Activated CD4-positive, alpha-beta T cell treated with anti-CD3 and anti-CD28 coated beads, Interleukin-2, amount 10 ng/mL, durations not matched to agents 24 days and 14 days (primary cell): ENCODE data around the gene DCBLD2. TPM values are rescaled to one million over a fixed set of nuclear protein-coding genes. Genes with fewer than 3 reads are reported as not detected.

ENCODE experiments used
- DNase-seq: peaks from one replicate; pipeline ENCODE4 v3.0.0; 2022
- H3K27ac Mint-ChIP-seq: one replicate; pipeline ENCODE4 v1.8.0; 2022; ENCODE audit warnings: mild to moderate bottlenecking, mixed read lengths
- H3K27me3 Mint-ChIP-seq: one replicate; pipeline ENCODE4 v1.8.0; 2022; ENCODE audit warnings: mixed read lengths
- H3K36me3 Mint-ChIP-seq: one replicate; pipeline ENCODE4 v1.8.0; 2022; ENCODE audit warnings: low read depth, mild to moderate bottlenecking, mixed read lengths
- H3K4me1 Mint-ChIP-seq: one replicate; pipeline ENCODE4 v1.8.0; 2021; ENCODE audit warnings: mixed read lengths
- H3K4me3 Mint-ChIP-seq: one replicate; pipeline ENCODE4 v1.8.0; 2022; ENCODE audit warnings: mild to moderate bottlenecking, moderate library complexity, mixed read lengths
- H3K9me3 Mint-ChIP-seq: one replicate; pipeline ENCODE4 v1.8.0; 2021; ENCODE audit warnings: mixed read lengths
- intact Hi-C: fragments of 100-400 bp; cut with micrococcal nuclease; formaldehyde crosslinking; loops from one replicate; pipeline ENCODE4 v1.15.1; 2023
- total RNA-seq: library from RNA; stranded (reverse); gene quantifications from 2 replicates; pipeline ENCODE4 v1.2.3, GENCODE V29; 2022

Gene DCBLD2
- total RNA-seq, 1 donor from 2014 or later: 2.7 TPM

DNA sequence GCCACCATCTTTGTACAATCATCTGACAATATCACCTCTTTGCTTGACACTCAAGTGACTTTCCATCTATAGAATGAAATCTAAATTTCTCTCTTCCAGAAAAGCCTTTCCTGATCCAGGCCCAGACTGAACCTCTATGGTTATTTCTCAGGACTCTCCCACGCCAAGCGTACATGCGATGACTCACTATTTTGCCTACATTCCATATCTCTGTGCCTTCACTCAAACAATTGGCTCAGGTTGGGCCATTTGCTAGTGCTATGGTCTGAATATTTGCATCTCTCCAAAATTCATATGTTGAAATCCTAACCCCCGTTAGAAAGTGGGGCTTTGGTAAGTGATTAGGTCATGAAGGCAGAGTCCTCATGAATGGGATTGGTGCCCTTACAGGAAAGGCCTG is 94.5 kb downstream of the DCBLD2 start:
- no peaks in the 10 kb centered on the region for H3K9me3 Mint-ChIP-seq
- no peaks in the 10 kb centered on the region for H3K27me3 Mint-ChIP-seq
- H3K36me3 Mint-ChIP-seq: no peaks in the 10 kb centered on the region
- no peak overlapping the region for H3K27ac Mint-ChIP-seq
- no peak for DNase-seq
- intact Hi-C loops: no loop called here
- peaks cover 4% of the 10 kb centered on the region for H3K4me1 Mint-ChIP-seq
- no peak overlapping the region for H3K4me3 Mint-ChIP-seq

DNA sequence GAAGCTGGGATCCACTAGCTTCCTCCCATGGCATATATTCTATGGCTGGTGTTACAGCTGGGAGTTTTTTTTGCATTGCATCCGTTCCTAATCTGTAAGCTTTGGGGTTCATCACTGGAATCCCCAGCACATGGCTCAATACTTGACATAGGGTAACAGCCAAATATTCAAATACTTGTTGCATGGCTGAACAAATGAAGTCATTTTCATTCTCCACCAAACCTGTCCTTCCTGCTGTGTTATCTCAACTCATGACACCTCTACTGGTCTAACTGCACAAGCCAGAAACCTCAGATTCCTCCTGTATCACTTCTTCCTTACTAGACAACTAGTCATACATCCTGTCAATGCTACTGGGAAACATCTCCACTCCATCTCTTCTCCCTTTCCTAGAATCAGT is 95.0 kb downstream of the DCBLD2 start:
- Mint-ChIP-seq H3K9me3 (no peaks in the 10 kb centered on the region), H3K4me3 (no peak overlapping the region), H3K27me3 (no peaks in the 10 kb centered on the region), H3K27ac (no peak overlapping the region), H3K4me1 (peaks cover 4% of the 10 kb centered on the region), H3K36me3 (no peaks in the 10 kb centered on the region)
- intact Hi-C loops: no loop called here
- DNase-seq: no peak

GRCh38 chr3:98805571-98805970 is 95.9 kb downstream of the DCBLD2 start:
- DNase-seq: no peak
- H3K27ac Mint-ChIP-seq: no peak overlapping the region
- H3K27me3 Mint-ChIP-seq: no peaks in the 10 kb centered on the region
- no peak overlapping the region for H3K4me3 Mint-ChIP-seq
- peaks cover 4% of the 10 kb centered on the region for H3K4me1 Mint-ChIP-seq
- H3K36me3 Mint-ChIP-seq: no peaks in the 10 kb centered on the region
- intact Hi-C loops: no loop called here
- H3K9me3 Mint-ChIP-seq: no peaks in the 10 kb centered on the region

DNA sequence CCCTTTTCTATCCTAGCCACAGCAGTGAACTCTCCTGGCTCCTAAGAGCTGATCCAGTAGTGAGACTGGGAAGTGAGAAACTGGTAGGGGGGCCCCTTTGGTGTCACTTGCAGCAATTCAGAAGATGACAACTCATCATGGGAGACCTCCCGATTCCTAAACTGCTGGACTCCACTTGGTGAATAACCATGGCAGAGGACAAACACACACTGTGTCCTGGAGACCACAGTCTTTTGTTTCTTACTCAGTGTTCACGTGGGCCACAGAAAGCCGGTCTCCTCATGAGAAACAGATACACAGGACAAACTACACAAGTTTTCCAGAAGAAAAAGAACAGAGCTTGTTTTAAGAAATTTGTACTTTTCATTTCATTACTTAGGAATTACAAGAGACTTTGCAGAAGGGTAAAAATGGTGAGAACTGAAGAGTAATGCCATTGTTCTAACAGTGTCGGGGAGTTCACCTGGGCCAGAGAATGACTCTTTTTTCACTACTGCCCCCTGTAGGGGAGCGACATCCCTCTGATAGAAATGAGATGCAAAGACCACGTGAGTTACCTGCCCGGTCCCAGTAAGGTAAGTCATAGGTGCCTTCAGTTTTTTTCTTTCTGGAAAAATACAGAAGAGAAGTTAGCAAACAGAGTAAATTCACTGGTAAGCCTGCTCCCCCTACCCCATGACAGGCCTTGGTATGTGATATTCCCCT is 100.3 kb downstream of the DCBLD2 start:
- Mint-ChIP-seq H3K36me3 (no peaks in the 10 kb centered on the region), H3K4me1 (no peaks in the 10 kb centered on the region), H3K27me3 (no peaks in the 10 kb centered on the region), H3K4me3 (no peak overlapping the region), H3K9me3 (no peaks in the 10 kb centered on the region), H3K27ac (no peak overlapping the region)
- DNase-seq: no peak
- intact Hi-C loops: no loop called here

DNA sequence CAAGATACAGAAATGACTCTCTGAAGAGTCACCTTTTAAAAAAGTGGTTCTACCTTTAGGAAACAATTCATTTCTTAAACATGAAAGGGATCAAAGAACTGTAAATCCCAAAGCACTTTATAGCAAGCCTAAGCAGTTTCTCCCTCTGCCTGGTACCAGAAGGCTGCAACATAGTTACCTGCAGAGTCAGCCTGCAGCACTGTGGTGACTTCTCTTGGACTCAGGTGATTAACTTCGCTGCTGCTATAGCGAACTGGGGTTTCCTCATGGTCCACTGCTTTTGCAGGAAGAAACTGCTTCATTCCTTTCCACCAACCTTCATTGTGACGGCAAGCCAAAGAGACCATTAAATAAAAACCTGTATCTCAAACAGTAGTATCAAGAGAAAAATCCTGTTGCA is 101.1 kb downstream of the DCBLD2 start:
- Mint-ChIP-seq H3K4me3 (no peak overlapping the region), H3K27ac (no peak overlapping the region), H3K9me3 (no peaks in the 10 kb centered on the region), H3K36me3 (no peaks in the 10 kb centered on the region), H3K4me1 (no peaks in the 10 kb centered on the region), H3K27me3 (no peaks in the 10 kb centered on the region)
- no peak for DNase-seq
- intact Hi-C loops: no loop called here

GRCh38 chr3:98799479-98799878 is 102.0 kb downstream of the DCBLD2 start:
- H3K27me3 Mint-ChIP-seq: no peaks in the 10 kb centered on the region
- H3K4me3 Mint-ChIP-seq: no peak overlapping the region
- no peak for DNase-seq
- no peak overlapping the region for H3K27ac Mint-ChIP-seq
- no peaks in the 10 kb centered on the region for H3K9me3 Mint-ChIP-seq
- no peaks in the 10 kb centered on the region for H3K36me3 Mint-ChIP-seq
- no peaks in the 10 kb centered on the region for H3K4me1 Mint-ChIP-seq
- intact Hi-C loops: no loop called here

- DNase-seq: no peak
- Mint-ChIP-seq H3K27ac (no peak overlapping the region), H3K4me1 (no peaks in the 10 kb centered on the region), H3K4me3 (no peak overlapping the region), H3K36me3 (no peaks in the 10 kb centered on the region), H3K27me3 (no peaks in the 10 kb centered on the region), H3K9me3 (no peaks in the 10 kb centered on the region)
- intact Hi-C loops: no loop called here
Observed at GRCh38 chr3:98798820-98799219, 102.7 kb downstream of the DCBLD2 start.

GRCh38 chr3:98797905-98798304 is 103.6 kb downstream of the DCBLD2 start:
- Mint-ChIP-seq H3K9me3 (no peaks in the 10 kb centered on the region), H3K4me1 (no peaks in the 10 kb centered on the region), H3K4me3 (no peak overlapping the region), H3K36me3 (no peaks in the 10 kb centered on the region), H3K27ac (no peak overlapping the region), H3K27me3 (peaks cover 4% of the 10 kb centered on the region)
- intact Hi-C loops: no loop called here
- no peak for DNase-seq

- no peak for DNase-seq
- H3K9me3 Mint-ChIP-seq: no peaks in the 10 kb centered on the region
- intact Hi-C loops: no loop called here
- H3K27ac Mint-ChIP-seq: no peak overlapping the region
- no peaks in the 10 kb centered on the region for H3K4me1 Mint-ChIP-seq
- no peak overlapping the region for H3K4me3 Mint-ChIP-seq
- no peaks in the 10 kb centered on the region for H3K36me3 Mint-ChIP-seq
- peaks cover 8% of the 10 kb centered on the region for H3K27me3 Mint-ChIP-seq
Observed at GRCh38 chr3:98796334-98796733, 105.2 kb downstream of the DCBLD2 start.

GRCh38 chr3:98793971-98794370 is 107.5 kb downstream of the DCBLD2 start:
- Mint-ChIP-seq H3K27ac (no peak overlapping the region), H3K4me1 (no peaks in the 10 kb centered on the region), H3K9me3 (no peaks in the 10 kb centered on the region), H3K27me3 (peaks cover 17% of the 10 kb centered on the region), H3K4me3 (no peak overlapping the region), H3K36me3 (no peaks in the 10 kb centered on the region)
- DNase-seq: no peak
- intact Hi-C loops: no loop called here

GRCh38 chr3:98791341-98792325 is 109.9 kb downstream of the DCBLD2 start:
- Mint-ChIP-seq H3K36me3 (no peaks in the 10 kb centered on the region), H3K9me3 (no peaks in the 10 kb centered on the region), H3K27ac (no peak overlapping the region), H3K4me1 (peaks cover 2% of the 10 kb centered on the region), H3K4me3 (no peak overlapping the region), H3K27me3 (peaks cover 21% of the 10 kb centered on the region)
- no peak for DNase-seq
- intact Hi-C loops: no loop called here

- no peaks in the 10 kb centered on the region for H3K9me3 Mint-ChIP-seq
- peaks cover 8% of the 10 kb centered on the region for H3K4me1 Mint-ChIP-seq
- no peak overlapping the region for H3K4me3 Mint-ChIP-seq
- H3K36me3 Mint-ChIP-seq: no peaks in the 10 kb centered on the region
- H3K27me3 Mint-ChIP-seq: peaks cover 21% of the 10 kb centered on the region
- no peak for DNase-seq
- no peak overlapping the region for H3K27ac Mint-ChIP-seq
- intact Hi-C loops: no loop called here
Observed at GRCh38 chr3:98788651-98789050, 112.8 kb downstream of the DCBLD2 start.

- Mint-ChIP-seq H3K4me1 (peaks cover 8% of the 10 kb centered on the region), H3K27me3 (peaks cover 16% of the 10 kb centered on the region), H3K9me3 (no peaks in the 10 kb centered on the region), H3K27ac (no peak overlapping the region), H3K4me3 (no peak overlapping the region), H3K36me3 (no peaks in the 10 kb centered on the region)
- intact Hi-C loops: no loop called here
- DNase-seq: no peak
Observed at GRCh38 chr3:98787181-98787580, 114.3 kb downstream of the DCBLD2 start.

DNA sequence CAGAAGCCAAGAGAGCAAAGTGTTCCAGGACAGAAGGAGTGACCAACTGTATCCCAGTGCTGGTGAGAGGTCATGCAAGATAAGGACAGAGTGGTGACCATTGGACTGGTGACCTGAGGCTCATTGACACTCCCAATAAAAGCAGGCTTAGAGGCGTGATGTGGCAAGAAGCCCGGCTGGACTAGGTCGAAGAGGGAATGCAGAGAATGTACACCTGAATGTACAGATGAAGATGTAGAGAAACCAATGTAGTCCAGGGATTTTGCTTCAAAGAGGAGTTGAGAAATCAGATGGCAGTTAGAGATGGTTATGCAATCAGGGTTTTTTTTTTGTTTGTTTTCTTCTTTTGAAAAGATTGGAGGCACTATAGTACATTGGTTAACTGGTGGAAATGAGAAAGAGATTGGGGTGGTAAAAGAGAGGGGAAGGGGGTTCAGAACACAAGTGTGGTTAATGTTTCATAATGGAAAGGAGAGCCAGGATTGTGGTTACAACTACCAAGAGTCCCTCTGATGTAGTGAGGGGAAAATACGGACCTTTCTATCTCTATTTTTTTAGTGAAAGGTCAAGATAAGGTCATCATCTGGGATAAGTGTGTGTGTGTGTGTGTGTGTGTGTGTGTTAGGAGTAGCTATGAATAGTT is 115.0 kb downstream of the DCBLD2 start:
- Mint-ChIP-seq H3K4me1 (peaks cover 8% of the 10 kb centered on the region), H3K27ac (no peak overlapping the region), H3K36me3 (no peaks in the 10 kb centered on the region), H3K9me3 (no peaks in the 10 kb centered on the region), H3K4me3 (no peak overlapping the region), H3K27me3 (peaks cover 13% of the 10 kb centered on the region)
- DNase-seq: no peak
- intact Hi-C loops: no loop called here
